Stimulated activated CD4-positive, alpha-beta T cell treated with anti-CD3 and anti-CD28 coated beads, Interleukin-2, amount 100 ng/mL, for 48 hours (primary cell): ENCODE results near the gene KRTAP10-12.

Experiments
- DNase-seq, 2 donors: peaks; one replicate each; pipeline ENCODE4 v3.0.0-alpha.2; 2020

Gene KRTAP10-12

DNA sequence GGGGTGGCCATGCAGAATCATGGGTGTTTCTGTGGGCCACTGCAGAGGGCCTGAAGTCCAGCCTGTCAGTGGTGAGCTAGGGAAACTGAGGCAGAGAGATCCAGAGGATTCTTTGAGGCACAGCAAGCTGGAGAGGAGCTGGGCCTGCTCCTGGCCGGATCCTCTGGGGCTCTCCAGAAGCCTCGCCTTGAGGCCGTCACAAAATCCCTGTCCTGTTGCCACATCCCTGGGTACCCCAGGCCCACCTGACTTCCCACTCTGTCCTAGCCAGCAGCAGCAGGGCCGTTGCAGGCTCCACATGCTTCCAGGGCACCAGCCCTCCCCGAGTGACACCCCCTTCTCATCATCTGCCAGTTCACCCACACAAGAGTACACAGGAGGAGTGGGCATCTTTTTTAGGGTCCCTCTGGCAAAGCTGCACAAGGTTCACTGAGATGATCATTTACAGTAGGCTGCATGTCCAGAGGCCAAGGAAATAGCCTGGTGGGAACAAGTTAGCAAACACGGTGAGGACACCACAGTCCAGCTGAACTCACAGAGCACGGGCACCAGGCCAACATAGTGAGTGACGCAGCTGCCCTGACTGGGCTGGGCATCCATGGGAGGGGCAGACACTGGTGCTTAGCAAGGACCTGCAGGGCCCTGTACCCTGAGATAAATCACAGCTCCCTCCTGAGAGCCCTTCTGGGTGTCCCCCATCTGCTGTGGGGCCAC lies 39.5 kb downstream of the KRTAP10-12 start:
- no peak for DNase-seq

DNA sequence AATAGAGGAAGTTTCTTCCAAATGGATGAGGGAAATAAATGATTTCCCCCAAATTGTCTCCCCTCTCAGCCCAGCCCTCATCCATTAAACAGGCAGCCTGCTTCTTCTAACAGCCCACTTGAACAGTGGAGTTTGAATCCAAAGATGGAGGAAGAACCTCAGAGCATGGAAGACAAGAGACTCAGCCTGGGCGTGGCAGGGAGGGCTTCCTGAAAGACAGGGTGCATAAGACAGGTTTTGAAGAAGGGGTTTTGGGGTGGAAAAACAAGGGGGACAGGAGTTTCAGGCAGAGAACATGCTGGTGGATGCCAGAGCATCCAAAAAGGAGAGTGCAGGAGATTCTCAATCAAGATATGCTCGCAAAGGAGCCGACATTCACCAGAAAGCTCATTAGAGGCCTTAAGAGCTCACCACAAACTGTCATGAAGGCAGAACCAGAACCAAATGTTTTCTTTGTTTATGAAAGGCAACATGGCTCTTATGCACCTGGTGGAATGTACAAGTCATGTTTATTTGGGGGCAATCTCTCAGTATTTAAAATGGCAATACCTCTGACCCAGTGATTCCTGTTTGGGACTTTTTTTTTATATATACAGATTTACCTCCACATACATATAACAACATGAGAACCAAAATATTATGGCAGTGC lies 40.9 kb downstream of the KRTAP10-12 start:
- no peak for DNase-seq

DNA sequence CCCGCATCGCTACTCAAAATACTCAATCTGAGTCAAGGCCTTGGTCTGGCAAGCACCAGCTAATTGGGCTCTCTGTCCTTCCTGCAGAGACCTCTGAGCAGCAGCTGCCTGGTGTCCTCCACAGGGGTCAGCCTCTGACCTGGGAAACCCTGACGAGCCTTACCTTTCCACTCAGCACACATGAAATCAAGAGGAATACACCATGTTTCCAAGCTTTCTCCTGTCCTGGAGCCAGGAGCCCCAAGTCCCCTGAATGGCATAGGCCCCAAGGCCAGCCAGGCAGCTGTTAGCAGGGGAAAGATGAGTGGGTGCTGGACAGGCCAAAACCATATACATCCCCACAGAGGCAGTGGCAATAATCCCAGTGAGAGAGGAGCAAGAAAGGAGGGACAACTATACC lies 41.6 kb downstream of the KRTAP10-12 start:
- DNase-seq = no peak

DNA sequence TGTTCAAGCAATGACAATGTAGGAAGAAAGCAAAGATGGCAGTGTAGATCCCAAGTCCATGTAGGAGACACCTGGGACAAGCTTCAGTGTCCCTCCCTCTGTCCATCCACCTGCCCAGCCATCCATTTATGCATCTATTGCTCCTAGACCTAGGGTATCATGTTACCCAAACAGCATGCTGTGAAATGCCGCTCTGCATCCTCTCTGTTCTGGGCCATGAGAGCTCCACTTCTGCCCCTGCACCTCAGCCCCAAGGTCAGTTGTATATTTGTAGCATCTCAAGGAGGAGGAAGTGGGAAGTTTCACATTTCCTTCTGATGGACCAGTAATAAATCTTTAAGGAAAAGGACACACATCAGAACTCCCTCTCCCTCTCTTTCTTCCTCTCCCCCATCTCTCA lies 42.3 kb downstream of the KRTAP10-12 start:
- no peak for DNase-seq

DNA sequence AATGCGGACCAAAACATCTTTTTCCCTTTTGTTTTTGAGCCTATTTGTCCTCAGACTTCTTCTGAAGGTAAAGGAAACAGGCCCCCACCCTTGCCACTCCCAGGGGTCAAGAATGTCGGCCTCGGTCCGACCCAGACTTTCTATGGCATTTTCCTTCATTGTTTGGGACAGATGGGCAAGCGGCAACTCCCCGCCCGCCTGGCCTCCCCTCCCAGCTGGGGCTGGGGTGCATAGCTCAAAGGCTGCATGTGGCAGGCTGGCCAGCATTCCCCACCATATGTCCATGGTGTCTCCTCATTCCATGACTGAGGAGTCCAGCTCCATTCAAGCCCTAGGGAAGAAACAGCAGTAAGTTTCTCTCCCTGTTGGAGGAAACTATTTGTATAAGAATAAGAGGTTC lies 43.8 kb downstream of the KRTAP10-12 start:
- no peak for DNase-seq

DNA sequence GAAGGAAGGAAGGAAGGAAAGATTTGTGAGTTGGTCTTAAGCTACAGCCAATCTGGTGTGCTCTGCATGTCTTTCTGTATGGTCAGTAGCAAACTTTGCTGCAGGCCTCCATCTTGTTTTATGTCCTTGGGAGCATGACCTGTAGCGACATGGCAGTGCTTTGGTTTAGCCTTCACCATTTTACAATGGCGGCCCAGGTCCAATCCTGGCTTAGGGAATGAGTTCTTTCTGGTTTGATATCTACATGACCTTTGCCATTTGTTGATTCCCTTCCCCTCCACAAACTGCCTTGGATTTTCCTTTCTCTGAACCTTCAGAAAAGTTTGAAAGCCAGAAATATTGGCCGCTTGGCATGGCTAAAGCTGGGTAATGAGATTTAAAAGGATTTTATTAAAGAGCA lies 44.9 kb downstream of the KRTAP10-12 start:
- no peak for DNase-seq

DNA sequence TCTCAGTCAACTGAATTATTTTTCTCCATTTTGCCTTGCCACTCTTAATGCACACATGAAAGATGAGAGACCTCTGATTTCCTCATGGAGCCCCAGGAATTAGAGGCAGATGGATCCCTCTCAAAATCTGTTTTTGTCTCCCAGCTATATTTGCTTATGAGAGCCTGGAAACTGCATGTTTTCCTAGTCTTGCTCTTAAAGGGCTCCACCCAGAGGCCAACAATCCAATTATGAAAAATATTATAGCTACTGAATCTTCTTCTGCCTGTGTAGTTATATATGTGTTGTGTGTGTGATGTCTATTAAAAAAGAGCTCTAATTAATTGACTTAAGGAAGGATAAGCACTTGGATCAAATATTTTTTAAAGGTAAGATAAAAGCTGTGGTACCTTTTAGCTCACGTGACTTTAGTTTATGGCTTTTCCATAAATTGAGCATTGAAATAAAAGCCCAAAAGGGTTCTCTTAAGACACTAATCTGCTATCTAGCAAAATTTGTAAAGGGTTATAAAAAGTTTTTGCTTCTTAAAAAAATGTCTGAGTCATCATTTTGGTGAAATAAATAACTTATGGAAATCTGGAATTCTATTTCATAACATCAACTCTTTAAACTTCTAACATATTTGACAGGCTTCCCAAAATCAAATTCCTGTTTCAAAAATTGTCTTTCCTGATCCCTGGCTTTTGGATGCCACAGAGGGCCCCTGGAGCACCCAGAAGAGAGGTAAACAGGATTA lies 45.6 kb downstream of the KRTAP10-12 start:
- DNase-seq = no peak
